ENCODE results near the gene ELFN1.

Gene ELFN1

GRCh38 chr7:1724118-1724910 lies 54.2 kb downstream of the ELFN1 start:
- Mint-ChIP-seq H3K27ac (no peak overlapping the region), H3K27me3 (peaks cover 42% of the 10 kb centered on the region), H3K36me3 (no peaks in the 10 kb centered on the region), H3K4me1 (no peaks in the 10 kb centered on the region), H3K9me3 (no peaks in the 10 kb centered on the region), H3K4me3 (no peak overlapping the region)
- ATAC-seq: no peak

GRCh38 chr7:1725199-1725690 lies 55.2 kb downstream of the ELFN1 start:
- Mint-ChIP-seq H3K4me1 (no peaks in the 10 kb centered on the region), H3K9me3 (no peaks in the 10 kb centered on the region), H3K27me3 (peaks cover 42% of the 10 kb centered on the region), H3K4me3 (no peak overlapping the region), H3K36me3 (no peaks in the 10 kb centered on the region), H3K27ac (no peak overlapping the region)
- no peak for ATAC-seq

GRCh38 chr7:1725766-1726630 lies 55.9 kb downstream of the ELFN1 start:
- ATAC-seq: no peak
- Mint-ChIP-seq H3K36me3 (no peaks in the 10 kb centered on the region), H3K27me3 (peaks cover 44% of the 10 kb centered on the region), H3K4me1 (no peaks in the 10 kb centered on the region), H3K9me3 (no peaks in the 10 kb centered on the region), H3K27ac (no peak overlapping the region), H3K4me3 (no peak overlapping the region)

GRCh38 chr7:1727079-1727478 lies 57.0 kb downstream of the ELFN1 start:
- Mint-ChIP-seq H3K27me3 (peaks cover 55% of the 10 kb centered on the region), H3K4me1 (no peaks in the 10 kb centered on the region), H3K9me3 (no peaks in the 10 kb centered on the region), H3K36me3 (no peaks in the 10 kb centered on the region), H3K27ac (no peak overlapping the region), H3K4me3 (no peak overlapping the region)
- ATAC-seq: no peak

GRCh38 chr7:1727812-1728570 lies 57.9 kb downstream of the ELFN1 start:
- Mint-ChIP-seq H3K4me3 (no peak overlapping the region), H3K27ac (no peak overlapping the region), H3K36me3 (no peaks in the 10 kb centered on the region), H3K27me3 (peaks cover 64% of the 10 kb centered on the region), H3K4me1 (no peaks in the 10 kb centered on the region), H3K9me3 (no peaks in the 10 kb centered on the region)
- ATAC-seq: no peak

GRCh38 chr7:1729183-1729582 lies 59.1 kb downstream of the ELFN1 start:
- H3K27me3 Mint-ChIP-seq: peaks cover 76% of the 10 kb centered on the region
- no peaks in the 10 kb centered on the region for H3K36me3 Mint-ChIP-seq
- ATAC-seq: no peak
- H3K4me1 Mint-ChIP-seq: no peaks in the 10 kb centered on the region
- no peaks in the 10 kb centered on the region for H3K9me3 Mint-ChIP-seq
- no peak overlapping the region for H3K4me3 Mint-ChIP-seq
- H3K27ac Mint-ChIP-seq: no peak overlapping the region

GRCh38 chr7:1729773-1730172 lies 59.7 kb downstream of the ELFN1 start:
- Mint-ChIP-seq H3K36me3 (no peaks in the 10 kb centered on the region), H3K27ac (no peak overlapping the region), H3K4me3 (no peak overlapping the region), H3K4me1 (no peaks in the 10 kb centered on the region), H3K9me3 (no peaks in the 10 kb centered on the region), H3K27me3 (peaks cover 78% of the 10 kb centered on the region)
- ATAC-seq: no peak

GRCh38 chr7:1732072-1732471 lies 62.0 kb downstream of the ELFN1 start:
- no peaks in the 10 kb centered on the region for H3K4me1 Mint-ChIP-seq
- ATAC-seq: no peak
- peaks cover 78% of the 10 kb centered on the region for H3K27me3 Mint-ChIP-seq
- no peaks in the 10 kb centered on the region for H3K9me3 Mint-ChIP-seq
- H3K36me3 Mint-ChIP-seq: no peaks in the 10 kb centered on the region
- no peak overlapping the region for H3K4me3 Mint-ChIP-seq
- no peak overlapping the region for H3K27ac Mint-ChIP-seq

GRCh38 chr7:1732645-1733044 lies 62.6 kb downstream of the ELFN1 start:
- no peaks in the 10 kb centered on the region for H3K4me1 Mint-ChIP-seq
- H3K27me3 Mint-ChIP-seq: peaks cover 78% of the 10 kb centered on the region
- H3K36me3 Mint-ChIP-seq: no peaks in the 10 kb centered on the region
- no peaks in the 10 kb centered on the region for H3K9me3 Mint-ChIP-seq
- no peak for ATAC-seq
- H3K27ac Mint-ChIP-seq: no peak overlapping the region
- H3K4me3 Mint-ChIP-seq: no peak overlapping the region

- no peak overlapping the region for H3K27ac Mint-ChIP-seq
- no peaks in the 10 kb centered on the region for H3K9me3 Mint-ChIP-seq
- no peak overlapping the region for H3K4me3 Mint-ChIP-seq
- H3K4me1 Mint-ChIP-seq: peaks cover 5% of the 10 kb centered on the region
- no peaks in the 10 kb centered on the region for H3K36me3 Mint-ChIP-seq
- ATAC-seq: no peak
- H3K27me3 Mint-ChIP-seq: peaks cover 79% of the 10 kb centered on the region
Measured at GRCh38 chr7:1733206-1733907, 63.3 kb downstream of the ELFN1 start.

- no peak overlapping the region for H3K27ac Mint-ChIP-seq
- H3K27me3 Mint-ChIP-seq: peaks cover 82% of the 10 kb centered on the region
- no peak overlapping the region for H3K4me3 Mint-ChIP-seq
- H3K4me1 Mint-ChIP-seq: peaks cover 13% of the 10 kb centered on the region
- ATAC-seq: peak; percentile 17
- H3K9me3 Mint-ChIP-seq: no peaks in the 10 kb centered on the region
- H3K36me3 Mint-ChIP-seq: no peaks in the 10 kb centered on the region
Measured at GRCh38 chr7:1733908-1734730, 64.0 kb downstream of the ELFN1 start.

GRCh38 chr7:1735262-1735661 lies 65.2 kb downstream of the ELFN1 start:
- no peak for ATAC-seq
- H3K4me1 Mint-ChIP-seq: peaks cover 18% of the 10 kb centered on the region
- peaks cover 93% of the 10 kb centered on the region for H3K27me3 Mint-ChIP-seq
- H3K36me3 Mint-ChIP-seq: no peaks in the 10 kb centered on the region
- no peak overlapping the region for H3K4me3 Mint-ChIP-seq
- H3K9me3 Mint-ChIP-seq: no peaks in the 10 kb centered on the region
- H3K27ac Mint-ChIP-seq: no peak overlapping the region

- ATAC-seq: no peak
- H3K27ac Mint-ChIP-seq: no peak overlapping the region
- H3K36me3 Mint-ChIP-seq: no peaks in the 10 kb centered on the region
Measured at GRCh38 chr7:1735806-1736483, 65.9 kb downstream of the ELFN1 start.

GRCh38 chr7:1736484-1736817 lies 66.4 kb downstream of the ELFN1 start:
- no peak for ATAC-seq
- H3K27ac Mint-ChIP-seq: no peak overlapping the region
- peaks cover 98% of the 10 kb centered on the region for H3K27me3 Mint-ChIP-seq
- no peaks in the 10 kb centered on the region for H3K36me3 Mint-ChIP-seq
- peaks cover 22% of the 10 kb centered on the region for H3K4me1 Mint-ChIP-seq
- H3K4me3 Mint-ChIP-seq: no peak overlapping the region
- H3K9me3 Mint-ChIP-seq: no peaks in the 10 kb centered on the region

More at GRCh38 chr7:1735806-1736483, 65.9 kb downstream of the ELFN1 start:
- no peak overlapping the region for H3K4me3 Mint-ChIP-seq
- no peaks in the 10 kb centered on the region for H3K9me3 Mint-ChIP-seq
- H3K4me1 Mint-ChIP-seq: peaks cover 18% of the 10 kb centered on the region
- H3K27me3 Mint-ChIP-seq: peaks cover 98% of the 10 kb centered on the region

Data from stimulated activated memory B cell treated with anti-CD40 and anti-IgM and Interleukin-4, amounts not matched to agents 10 μg/mL and 1 μg/mL and 100 μg/mL, for 72 hours (primary cell).